Measurements from ENCODE around the gene SCMH1. TPM values are rescaled to one million over a fixed set of nuclear protein-coding genes. Genes with fewer than 3 reads are reported as not detected.

The SCMH1 gene
- total RNA-seq, 2 experiments from 2014 or later = 47.0 to 47.7 TPM

- ChIA-PET CTCF (ENCODE audit: unreplicated experiment) (no interaction called here), POLR2A (interaction anchor here (0.6 to 1.1 kb wide), 4 partner anchors 9 to 289 kb away, joined by 3 to 6 read pairs (median 4); no protein-coding TSS in a partner anchor)
- peaks cover 39% of the 10 kb centered on the region; the same call in 1 of the 2 replicates for H3K79me2 ChIP-seq (ENCODE audit: insufficient read depth, low read depth, low read length)
- peak overlapping the region; percentile 61 for H3K27ac ChIP-seq (ENCODE audit: low read depth, low read length, poor library complexity, severe bottlenecking)
- DNase-seq (ENCODE audit: low spot score) = peak; percentile 55
- peaks cover 16% of the 10 kb centered on the region; the same call in 1 of the 2 replicates for H4K20me1 ChIP-seq (ENCODE audit: insufficient read depth, low read length)
- H3K4me1 ChIP-seq (ENCODE audit: insufficient read depth, low read length, poor library complexity, severe bottlenecking) = peaks cover 44% of the 10 kb centered on the region
- intact Hi-C loops (cut with micrococcal nuclease; ENCODE audit: unreplicated experiment) = loop anchor here (10.0 kb wide), 1 partner anchor 215 kb away; the partner anchor contains the start of gene SLFNL1
- no peaks in the 10 kb centered on the region for H3K9me2 ChIP-seq (ENCODE audit: insufficient read depth, low read length)
- H3K36me3 ChIP-seq (ENCODE audit: insufficient read depth, low read length) = no peaks in the 10 kb centered on the region
- peak overlapping the region; percentile 62 for H3K4me2 ChIP-seq (ENCODE audit: low read length)
- TF ChIP-seq EZH2phosphoT487 (IDR thresholded peaks at IDR 0.05; ENCODE audit: borderline replicate concordance, low read depth, low read length) (no peak), CTCF (conservative IDR thresholded peaks at IDR 0.05; ENCODE audit: low read length) (peak; percentile 58)
- peak overlapping the region; percentile 81 for H3K4me3 ChIP-seq (ENCODE audit: low read depth, low read length, poor library complexity, severe bottlenecking)
- H3K9me3 ChIP-seq (ENCODE audit: low read length) = no peaks in the 10 kb centered on the region
- BruUV-seq (replicated peaks) = no TSS peak
- H2AFZ ChIP-seq (ENCODE audit: low read length) = peak overlapping the region; percentile 12; the same call in 1 of the 2 replicates
Observed at GRCh38 chr1:41239988-41240610, 2.0 kb downstream of the SCMH1 start.

GRCh38 chr1:41238311-41238988, 3.7 kb downstream of the SCMH1 start:
- no TSS peak for BruUV-seq (replicated peaks)
- POLR2A ChIA-PET = interaction anchor here (0.6 kb wide), 1 partner anchor 14 kb away, joined by 3 read pairs; no protein-coding TSS in a partner anchor
- Histone ChIP-seq H3K4me1 (ENCODE audit: insufficient read depth, low read length, poor library complexity, severe bottlenecking) (peaks cover 43% of the 10 kb centered on the region), H3K4me2 (ENCODE audit: low read length) (0 out of 2 replicates have a peak overlapping the region, but pooled peaks have one; percentile 5), H4K20me1 (ENCODE audit: insufficient read depth, low read length) (peaks cover 18% of the 10 kb centered on the region; the same call in 1 of the 2 replicates), H2AFZ (ENCODE audit: low read length) (no peak overlapping the region), H3K79me2 (ENCODE audit: insufficient read depth, low read depth, low read length) (peaks cover 39% of the 10 kb centered on the region; the same call in 1 of the 2 replicates), H3K27ac (ENCODE audit: low read depth, low read length, poor library complexity, severe bottlenecking) (no peak overlapping the region), H3K9me3 (ENCODE audit: low read length) (no peaks in the 10 kb centered on the region), H3K9me2 (ENCODE audit: insufficient read depth, low read length) (no peaks in the 10 kb centered on the region), H3K36me3 (ENCODE audit: insufficient read depth, low read length) (no peaks in the 10 kb centered on the region), H3K4me3 (ENCODE audit: low read depth, low read length, poor library complexity, severe bottlenecking) (no peak overlapping the region)
- DNase-seq (ENCODE audit: low spot score) = no peak
- intact Hi-C loops (cut with micrococcal nuclease; ENCODE audit: unreplicated experiment) = no loop called here
- CTCF ChIA-PET (ENCODE audit: unreplicated experiment) = no interaction called here
- TF ChIP-seq EZH2phosphoT487 (IDR thresholded peaks at IDR 0.05; ENCODE audit: borderline replicate concordance, low read depth, low read length) (no peak), CTCF (conservative IDR thresholded peaks at IDR 0.05; ENCODE audit: low read length) (no peak)

Data from OCI-LY7 (cell line).